GM18858 (cell line): ENCODE data around the gene UFC1.

Source experiments
- ATAC-seq: cut with Tn5 transposase; IDR thresholded peaks from one replicate; pipeline ENCODE4 v1.9.1; 2021; ENCODE audit not compliant: unreplicated experiment

UFC1 gene

GRCh38 chr1:161168906-161169305 is 15.1 kb downstream of the UFC1 start:
- ATAC-seq: no peak

- no peak for ATAC-seq
These were observed 17.4 kb downstream of the UFC1 start for GRCh38 chr1:161171191-161171590.

- no peak for ATAC-seq
These were observed 17.9 kb downstream of the UFC1 start for GRCh38 chr1:161171696-161172095.

- ATAC-seq: no peak
These were observed 18.6 kb downstream of the UFC1 start for GRCh38 chr1:161172349-161172748.

GRCh38 chr1:161172776-161173376 is 19.1 kb downstream of the UFC1 start:
- ATAC-seq: no peak

- no peak for ATAC-seq
These were observed 19.9 kb downstream of the UFC1 start for GRCh38 chr1:161173711-161174110.

- ATAC-seq: no peak
These were observed 21.1 kb downstream of the UFC1 start for GRCh38 chr1:161174911-161175310.

- no peak for ATAC-seq
These were observed 22.1 kb downstream of the UFC1 start for GRCh38 chr1:161175771-161176453.

GRCh38 chr1:161176468-161177111 is 22.8 kb downstream of the UFC1 start:
- no peak for ATAC-seq

- peak; percentile 36 for ATAC-seq
These were observed 23.5 kb downstream of the UFC1 start, which contains the start of gene B4GALT3 for GRCh38 chr1:161177112-161177935. B4GALT3 (minus strand) TSS chr1:161177507; CDS start chr1:161176060, 1,447 bp downstream.

GRCh38 chr1:161177936-161178244 is 24.1 kb downstream of the UFC1 start:
- no peak for ATAC-seq

GRCh38 chr1:161179698-161180097 is 25.9 kb downstream of the UFC1 start:
- ATAC-seq: no peak

GRCh38 chr1:161180639-161181038 is 26.9 kb downstream of the UFC1 start:
- ATAC-seq: no peak

- ATAC-seq: peak; percentile 42
These were observed 28.4 kb downstream of the UFC1 start for GRCh38 chr1:161182214-161182613.

- ATAC-seq: peak; percentile 46
These were observed 31.5 kb downstream of the UFC1 start for GRCh38 chr1:161185282-161185682.

- no peak for ATAC-seq
These were observed 32.0 kb downstream of the UFC1 start for GRCh38 chr1:161185732-161186311.

- ATAC-seq: no peak
These were observed 33.5 kb downstream of the UFC1 start for GRCh38 chr1:161187311-161187710.

GRCh38 chr1:161188381-161188780 is 34.6 kb downstream of the UFC1 start:
- no peak for ATAC-seq

GRCh38 chr1:161189036-161189435 is 35.3 kb downstream of the UFC1 start:
- no peak for ATAC-seq

- no peak for ATAC-seq
These were observed 37.3 kb downstream of the UFC1 start for GRCh38 chr1:161190962-161191521.

GRCh38 chr1:161191971-161192370 is 38.2 kb downstream of the UFC1 start:
- ATAC-seq: no peak
